PFSK-1 (cell line): ENCODE results near the gene EP300.

Experiments used
- FOXP2 ChIP-seq: optimal IDR thresholded peaks from 2 replicates; pipeline ENCODE3; 2011; ENCODE audit warnings: borderline replicate concordance, control low read depth, inconsistent platforms; ENCODE audit not compliant: insufficient read depth; ENCODE audit errors: extremely low read length, extremely low read depth
- POLR2AphosphoS5 ChIP-seq: IDR thresholded peaks from 2 replicates; pipeline ENCODE4 v1.6.1; 2012; ENCODE audit warnings: low read depth, mild to moderate bottlenecking, control low read depth, low read length, moderate library complexity
- SIN3A ChIP-seq: IDR thresholded peaks from 2 replicates; pipeline ENCODE4 v1.6.1; 2012; ENCODE audit warnings: mild to moderate bottlenecking, low read length, moderate library complexity, borderline replicate concordance; ENCODE audit not compliant: insufficient read depth
- TAF1 ChIP-seq: IDR thresholded peaks from 2 replicates; pipeline ENCODE4 v1.6.1; 2012; ENCODE audit warnings: low read length, control low read depth, borderline replicate concordance; ENCODE audit not compliant: insufficient read depth
- TF ChIP-seq, protein P1 (sequence below), 2 experiments: IDR thresholded peaks; 2 replicates each; pipeline versions ENCODE4 v1.6.1 to v1.8.0; 2011 to 2012; ENCODE audit warnings: low read depth in 2 of 2, low read length in 2 of 2, control low read depth in 1 of 2, inconsistent platforms in 1 of 2, mild to moderate bottlenecking in 1 of 2, moderate library complexity in 1 of 2; ENCODE audit not compliant: insufficient read depth in 1 of 2

The EP300 gene

DNA sequence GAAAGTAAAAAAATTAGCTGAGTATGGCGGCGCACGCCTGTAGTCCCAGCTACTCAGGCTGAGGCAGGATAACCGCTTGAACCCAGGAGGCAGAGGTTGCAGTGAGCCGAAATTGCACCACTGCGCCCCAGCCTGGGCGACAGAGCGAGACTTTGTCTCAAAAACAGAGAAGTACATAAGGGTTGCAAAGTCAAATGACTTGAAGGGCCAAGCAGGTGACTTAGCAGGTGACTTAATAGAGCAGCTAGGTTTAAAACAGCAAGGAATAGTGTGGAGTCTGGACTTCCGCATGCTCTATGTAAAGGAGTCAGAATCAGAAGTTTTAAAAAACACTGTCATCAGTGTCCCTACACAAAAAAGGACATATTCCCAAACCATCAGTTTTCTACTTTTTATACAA lies 31.7 kb downstream of the EP300 start:
- TF ChIP-seq TAF1 (no peak), FOXP2 (no peak), POLR2AphosphoS5 (no peak), SIN3A (no peak)
- TF ChIP-seq, protein P1, sequence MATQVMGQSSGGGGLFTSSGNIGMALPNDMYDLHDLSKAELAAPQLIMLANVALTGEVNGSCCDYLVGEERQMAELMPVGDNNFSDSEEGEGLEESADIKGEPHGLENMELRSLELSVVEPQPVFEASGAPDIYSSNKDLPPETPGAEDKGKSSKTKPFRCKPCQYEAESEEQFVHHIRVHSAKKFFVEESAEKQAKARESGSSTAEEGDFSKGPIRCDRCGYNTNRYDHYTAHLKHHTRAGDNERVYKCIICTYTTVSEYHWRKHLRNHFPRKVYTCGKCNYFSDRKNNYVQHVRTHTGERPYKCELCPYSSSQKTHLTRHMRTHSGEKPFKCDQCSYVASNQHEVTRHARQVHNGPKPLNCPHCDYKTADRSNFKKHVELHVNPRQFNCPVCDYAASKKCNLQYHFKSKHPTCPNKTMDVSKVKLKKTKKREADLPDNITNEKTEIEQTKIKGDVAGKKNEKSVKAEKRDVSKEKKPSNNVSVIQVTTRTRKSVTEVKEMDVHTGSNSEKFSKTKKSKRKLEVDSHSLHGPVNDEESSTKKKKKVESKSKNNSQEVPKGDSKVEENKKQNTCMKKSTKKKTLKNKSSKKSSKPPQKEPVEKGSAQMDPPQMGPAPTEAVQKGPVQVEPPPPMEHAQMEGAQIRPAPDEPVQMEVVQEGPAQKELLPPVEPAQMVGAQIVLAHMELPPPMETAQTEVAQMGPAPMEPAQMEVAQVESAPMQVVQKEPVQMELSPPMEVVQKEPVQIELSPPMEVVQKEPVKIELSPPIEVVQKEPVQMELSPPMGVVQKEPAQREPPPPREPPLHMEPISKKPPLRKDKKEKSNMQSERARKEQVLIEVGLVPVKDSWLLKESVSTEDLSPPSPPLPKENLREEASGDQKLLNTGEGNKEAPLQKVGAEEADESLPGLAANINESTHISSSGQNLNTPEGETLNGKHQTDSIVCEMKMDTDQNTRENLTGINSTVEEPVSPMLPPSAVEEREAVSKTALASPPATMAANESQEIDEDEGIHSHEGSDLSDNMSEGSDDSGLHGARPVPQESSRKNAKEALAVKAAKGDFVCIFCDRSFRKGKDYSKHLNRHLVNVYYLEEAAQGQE (IDR thresholded peaks at IDR 0.05; ENCODE audit: insufficient read depth in 1 of 2, low read depth in 2 of 2, low read length in 2 of 2): no peak

DNA sequence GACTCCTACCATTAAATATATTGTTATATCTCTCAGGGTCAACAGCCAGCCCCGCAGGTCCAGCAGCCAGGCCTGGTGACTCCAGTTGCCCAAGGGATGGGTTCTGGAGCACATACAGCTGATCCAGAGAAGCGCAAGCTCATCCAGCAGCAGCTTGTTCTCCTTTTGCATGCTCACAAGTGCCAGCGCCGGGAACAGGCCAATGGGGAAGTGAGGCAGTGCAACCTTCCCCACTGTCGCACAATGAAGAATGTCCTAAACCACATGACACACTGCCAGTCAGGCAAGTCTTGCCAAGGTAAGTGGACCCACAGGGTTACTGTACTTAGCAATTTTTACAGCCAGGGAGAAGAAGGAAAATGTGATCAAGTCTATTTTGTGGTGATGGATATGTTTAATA lies 35.1 kb downstream of the EP300 start:
- TF ChIP-seq POLR2AphosphoS5 (no peak), SIN3A (no peak), TAF1 (no peak), FOXP2 (no peak)
- TF ChIP-seq, protein P1 (IDR thresholded peaks at IDR 0.05; ENCODE audit: insufficient read depth in 1 of 2, low read depth in 2 of 2, low read length in 2 of 2): no peak

DNA sequence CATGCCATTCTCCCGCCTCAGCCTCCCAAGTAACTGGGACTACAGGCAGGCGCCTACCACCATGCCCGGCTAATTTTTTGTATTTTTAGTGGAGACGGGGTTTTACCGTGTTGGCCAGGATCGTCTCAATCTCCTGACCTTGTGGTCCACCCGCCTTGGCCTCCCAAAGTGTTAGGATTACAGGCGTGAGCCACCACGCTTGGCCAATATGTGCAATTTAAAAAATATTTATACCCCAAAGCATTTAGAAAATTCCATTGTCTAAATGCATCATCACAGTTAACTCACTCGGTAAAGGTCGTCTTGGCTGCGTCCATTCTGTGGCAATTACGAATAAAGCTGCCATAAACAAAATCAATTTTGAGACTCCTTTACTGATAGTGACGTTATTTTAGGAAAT lies 36.2 kb downstream of the EP300 start:
- no peak for TF ChIP-seq TAF1
- no peak for TF ChIP-seq SIN3A
- no peak for TF ChIP-seq FOXP2
- TF ChIP-seq, protein P1 (IDR thresholded peaks at IDR 0.05; ENCODE audit: insufficient read depth in 1 of 2, low read depth in 2 of 2, low read length in 2 of 2): no peak
- TF ChIP-seq POLR2AphosphoS5: no peak

DNA sequence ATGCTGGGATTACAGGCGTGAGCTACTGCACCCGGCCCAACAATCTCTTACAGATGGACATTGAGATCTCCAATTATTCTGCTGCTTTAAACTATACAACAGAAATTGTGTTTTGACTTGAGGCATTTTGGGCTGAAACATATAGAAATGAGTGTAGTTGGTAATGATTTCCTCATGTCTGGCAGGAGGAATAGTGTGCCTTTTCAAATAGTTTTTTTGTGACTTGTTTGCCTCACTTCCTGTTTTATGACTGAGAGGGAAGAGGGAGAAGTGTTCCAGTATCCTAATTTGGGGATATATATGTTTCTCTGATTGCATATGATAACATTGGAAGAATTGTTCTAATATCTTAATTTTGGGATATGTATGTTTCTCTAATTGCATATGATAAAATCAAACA lies 40.2 kb downstream of the EP300 start:
- no peak for TF ChIP-seq TAF1
- TF ChIP-seq FOXP2: no peak
- TF ChIP-seq POLR2AphosphoS5: no peak
- no peak for TF ChIP-seq SIN3A
- TF ChIP-seq, protein P1 (IDR thresholded peaks at IDR 0.05; ENCODE audit: insufficient read depth in 1 of 2, low read depth in 2 of 2, low read length in 2 of 2): no peak
